H1 (cell line): ENCODE data around the gene TBC1D3B. TPM values are rescaled to one million over a fixed set of nuclear protein-coding genes. Genes with fewer than 3 reads are reported as not detected.

Experiments used
- RAD21 ChIP-seq, 2 experiments: IDR thresholded peaks in 1 of 2; conservative IDR thresholded peaks in 1 of 2; 2 replicates each; pipeline ENCODE4 v1.6.1; 2011; ENCODE audit warnings: low read depth in 2 of 2, low read length in 2 of 2, improper control_type of control experiment in 1 of 2, inconsistent platforms in 1 of 2, mild to moderate bottlenecking in 1 of 2, moderate library complexity in 1 of 2
- polyA plus RNA-seq, 7 experiments: library from polyadenylated mRNA; depleted of rRNA in 3 of 7; stranded (reverse) in 5 of 7; unstranded in 2 of 7; fragments of >200 nt in 5 of 7; fragments of 200-250 nt in 2 of 7; gene quantifications; 1 replicate in 5 of 7; 2 replicates in 1 of 7; 4 replicates in 1 of 7; pipeline versions ENCODE4 v1.2.1 to v1.2.3, GENCODE V29; 2011 to 2013; ENCODE audit warnings: missing spikeins in 2 of 7, mixed read lengths in 2 of 7
- total RNA-seq: library from RNA; stranded (reverse); fragmentation: NEBNext Ultra II Directional; extraction: Animal tissue kit (Norgen Biotek cat#: 25700); gene quantifications from 2 replicates; pipeline ENCODE4 v1.2.1, GENCODE V29; 2021

The TBC1D3B gene
- total and polyA plus RNA-seq, 2 of the 8 experiments (the other 6 are each of a cell fraction or from before 2014, with no cell fraction given), result 0.54 to 6.2 TPM

GRCh38 chr17:36144981-36145729, 31.3 kb downstream of the TBC1D3B start (continued):
- TF ChIP-seq RAD21 (IDR thresholded peaks at IDR 0.05 in 1 of 2, conservative IDR thresholded peaks at IDR 0.05 in 1 of 2; ENCODE audit: low read depth in 2 of 2, low read length in 2 of 2), result no peak
